GM23248 (cell line): ENCODE results near the gene RASAL2.

Source experiments
- EZH2 ChIP-seq: fragments of 200-600 bp; sonication (generic); IDR thresholded peaks from 2 replicates; pipeline ENCODE4 v1.6.1; 2018; ENCODE audit warnings: antibody characterized with exemption, mild to moderate bottlenecking; ENCODE audit not compliant: insufficient read depth, poor library complexity, severe bottlenecking
- EZH2phosphoT487 ChIP-seq: fragments of 200-600 bp; sonication (generic); IDR thresholded peaks from 2 replicates; pipeline ENCODE4 v1.6.1; 2018; ENCODE audit warnings: antibody characterized with exemption, moderate library complexity, mild to moderate bottlenecking, low read depth; ENCODE audit not compliant: insufficient read depth

DNA sequence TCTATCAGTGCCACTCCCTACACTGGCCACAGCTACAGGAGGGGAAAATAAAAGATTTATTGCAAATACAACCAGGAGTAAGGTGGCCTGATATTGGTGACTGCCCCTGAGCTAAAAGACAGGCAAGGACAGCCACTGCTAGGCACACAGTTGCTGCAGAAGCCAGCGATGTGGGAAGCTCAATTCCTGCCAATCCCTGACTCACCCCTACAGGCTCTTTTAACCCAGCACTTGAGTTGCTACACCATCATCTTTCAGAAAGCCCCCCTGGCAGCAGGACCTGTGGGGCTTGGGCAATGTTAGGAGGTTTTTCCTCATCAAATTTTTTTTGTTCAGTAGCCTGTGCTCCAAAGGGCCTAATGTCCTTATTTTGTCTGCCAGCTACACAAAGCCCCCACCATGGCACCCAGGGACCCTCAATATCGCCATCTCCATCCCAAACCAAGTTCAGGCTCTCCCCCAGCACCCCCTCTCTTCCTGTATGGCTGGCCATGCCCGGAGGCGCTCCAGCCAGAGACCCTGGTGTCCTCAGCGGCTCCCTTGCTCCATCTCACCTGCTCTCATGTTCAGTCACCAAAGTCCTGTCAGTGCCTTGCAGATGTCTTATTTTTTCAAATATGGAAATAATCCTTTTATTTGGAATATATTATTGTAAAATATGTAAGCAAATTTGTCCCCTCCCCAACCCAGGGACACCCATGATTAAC is 389.5 kb downstream of the RASAL2 start:
- TF ChIP-seq EZH2 (no peak), EZH2phosphoT487 (no peak)
